ENCODE results near the gene KLF7. TPM values are rescaled to one million over a fixed set of nuclear protein-coding genes. Genes with fewer than 3 reads are reported as not detected.

Gene KLF7
- 10 to 100 TPM; 25.8 to 55.3 (median 37.1) TPM for total RNA-seq

GRCh38 chr2:207165121-207166038, at the start of gene KLF7:
KLF7 (minus strand) TSS chr2:207165948; CDS start chr2:207165568, 380 bp downstream.
- Histone ChIP-seq H3K4me1 (peaks cover 0 to 49% (median 22%) of the 10 kb centered on the region in 4 donors), H3K9me3 (no peaks in the 10 kb centered on the region), H3K36me3 (no peaks in the 10 kb centered on the region), H3K4me3 (peak within 1 kb of the TSS; percentile 74 to 95 (median 84)), H3K27ac (peak within 1 kb of the TSS; percentile 97 to 100 (median 100)), H3K27me3 (no peaks in the 10 kb centered on the region)
- 1% methylated on average over 36 of the region's 36 CpGs for WGBS, 2 donors
- no peak for TF ChIP-seq EP300 (IDR thresholded peaks at IDR 0.05)
- TF ChIP-seq CTCF (IDR thresholded peaks at IDR 0.05) = no peak
- TF ChIP-seq POLR2A (IDR thresholded peaks at IDR 0.05) = no peak
- no peak for DNase-seq (ENCODE audit: low spot score in 2 of 2)

- H3K27ac ChIP-seq = no peak overlapping the region
- TF ChIP-seq EP300 (IDR thresholded peaks at IDR 0.05) = no peak
- no peak for TF ChIP-seq CTCF (IDR thresholded peaks at IDR 0.05)
- TF ChIP-seq POLR2A (IDR thresholded peaks at IDR 0.05) = no peak
- 67 to 76% methylated on average over 2 of the region's 2 CpGs for WGBS, 2 donors
- H3K4me3 ChIP-seq = no peak overlapping the region
- H3K4me1 ChIP-seq = no peaks in the 10 kb centered on the region
- H3K27me3 ChIP-seq = no peaks in the 10 kb centered on the region
- no peak for DNase-seq (ENCODE audit: low spot score in 2 of 2)
- no peaks in the 10 kb centered on the region for H3K9me3 ChIP-seq
- H3K36me3 ChIP-seq = no peaks in the 10 kb centered on the region
Observed at GRCh38 chr2:207215308-207215707, 49.6 kb upstream of the KLF7 start.

- H3K27me3 ChIP-seq = no peaks in the 10 kb centered on the region
- no peaks in the 10 kb centered on the region for H3K4me1 ChIP-seq
- no peaks in the 10 kb centered on the region for H3K9me3 ChIP-seq
- DNase-seq (ENCODE audit: low spot score in 2 of 2) = no peak
- 86 to 89% methylated on average over 3 of the region's 3 CpGs for WGBS, 2 donors
- H3K36me3 ChIP-seq = no peaks in the 10 kb centered on the region
- no peak overlapping the region for H3K27ac ChIP-seq
- no peak for TF ChIP-seq CTCF (IDR thresholded peaks at IDR 0.05)
- TF ChIP-seq EP300 (IDR thresholded peaks at IDR 0.05) = no peak
- no peak for TF ChIP-seq POLR2A (IDR thresholded peaks at IDR 0.05)
- H3K4me3 ChIP-seq = no peak overlapping the region
Observed at GRCh38 chr2:207214446-207214845, 48.7 kb upstream of the KLF7 start.

- TF ChIP-seq POLR2A (IDR thresholded peaks at IDR 0.05) (no peak), EP300 (IDR thresholded peaks at IDR 0.05) (no peak), CTCF (IDR thresholded peaks at IDR 0.05) (no peak)
- no peak overlapping the region for H3K27ac ChIP-seq
- WGBS, 2 donors = 86% methylated on average over 3 of the region's 3 CpGs
- no peaks in the 10 kb centered on the region for H3K9me3 ChIP-seq
- H3K4me3 ChIP-seq = no peak overlapping the region
- no peaks in the 10 kb centered on the region for H3K36me3 ChIP-seq
- H3K27me3 ChIP-seq = no peaks in the 10 kb centered on the region
- no peak for DNase-seq (ENCODE audit: low spot score in 2 of 2)
- no peaks in the 10 kb centered on the region for H3K4me1 ChIP-seq
Observed at GRCh38 chr2:207206011-207206410, 40.3 kb upstream of the KLF7 start.

- Histone ChIP-seq H3K4me3 (no peak overlapping the region), H3K36me3 (no peaks in the 10 kb centered on the region), H3K27me3 (no peaks in the 10 kb centered on the region), H3K4me1 (no peaks in the 10 kb centered on the region), H3K27ac (no peak overlapping the region), H3K9me3 (no peaks in the 10 kb centered on the region)
- no peak for DNase-seq (ENCODE audit: low spot score in 2 of 2)
- TF ChIP-seq POLR2A (IDR thresholded peaks at IDR 0.05) = no peak
- TF ChIP-seq EP300 (IDR thresholded peaks at IDR 0.05) = no peak
- no peak for TF ChIP-seq CTCF (IDR thresholded peaks at IDR 0.05)
Observed at GRCh38 chr2:207205173-207205957, 39.6 kb upstream of the KLF7 start.
